ENCODE results near the gene RBM28. TPM values are rescaled to one million over a fixed set of nuclear protein-coding genes. Genes with fewer than 3 reads are reported as not detected.

Gene RBM28
- total RNA-seq, 1 experiment from 2014 or later, result 71.4 TPM

GRCh38 chr7:128353610-128354009 lies 9.9 kb upstream of the RBM28 start:
- TF ChIP-seq CTCF (IDR thresholded peaks at IDR 0.05; ENCODE audit: insufficient read depth in 1 of 2, low read depth in 1 of 2, low read length in 1 of 2, severe bottlenecking in 1 of 2, unreplicated experiment in 1 of 2), result no peak
- no peak overlapping the region for H3K27ac Mint-ChIP-seq (ENCODE audit: unreplicated experiment)
- Histone ChIP-seq H3K4me1 (0 out of 2 replicates have a peak, but pooled peaks cover 2% of the 10 kb centered on the region), H3K27me3 (replicated peaks; ENCODE audit: control insufficient read depth, insufficient read depth, low read length) (no peaks in the 10 kb centered on the region), H3K4me3 (ENCODE audit: low read depth, low read length) (no peak overlapping the region), H3K9me3 (no peaks in the 10 kb centered on the region), H3K36me3 (ENCODE audit: control insufficient read depth, insufficient read depth, low read length) (no peaks in the 10 kb centered on the region)
- no peaks in the 10 kb centered on the region for H3K9me3 Mint-ChIP-seq (ENCODE audit: unreplicated experiment)
- H3K27me3 Mint-ChIP-seq (ENCODE audit: insufficient read depth, unreplicated experiment), result peaks cover 5% of the 10 kb centered on the region
- intact Hi-C loops (cut with micrococcal nuclease; ENCODE audit: unreplicated experiment), result no loop called here
- ChIA-PET POLR2A (no interaction called here), CTCF (no interaction called here)
- peaks cover 7% of the 10 kb centered on the region for H3K36me3 Mint-ChIP-seq (ENCODE audit: insufficient read depth, unreplicated experiment)
- H3K4me3 Mint-ChIP-seq (ENCODE audit: unreplicated experiment), result no peak overlapping the region
- DNase-seq, result no peak
- no TSS peak for BruUV-seq (replicated peaks)
- no peaks in the 10 kb centered on the region for H3K4me1 Mint-ChIP-seq (ENCODE audit: low read depth, unreplicated experiment)

GRCh38 chr7:128353189-128353588 lies 9.5 kb upstream of the RBM28 start:
- ChIA-PET POLR2A (interaction anchor here (0.6 kb wide), 1 partner anchor 50 kb away, joined by 3 read pairs; no protein-coding TSS in a partner anchor), CTCF (interaction anchor here (0.7 kb wide), 1 partner anchor 16 kb away, joined by 3 read pairs; no protein-coding TSS in a partner anchor)
- no peak for TF ChIP-seq CTCF (IDR thresholded peaks at IDR 0.05; ENCODE audit: insufficient read depth in 1 of 2, low read depth in 1 of 2, low read length in 1 of 2, severe bottlenecking in 1 of 2, unreplicated experiment in 1 of 2)
- no peak for DNase-seq
- intact Hi-C loops (cut with micrococcal nuclease; ENCODE audit: unreplicated experiment), result no loop called here
- Mint-ChIP-seq H3K4me1 (ENCODE audit: low read depth, unreplicated experiment) (no peaks in the 10 kb centered on the region), H3K9me3 (ENCODE audit: unreplicated experiment) (no peaks in the 10 kb centered on the region), H3K27me3 (ENCODE audit: insufficient read depth, unreplicated experiment) (peaks cover 6% of the 10 kb centered on the region), H3K4me3 (ENCODE audit: unreplicated experiment) (no peak overlapping the region), H3K27ac (ENCODE audit: unreplicated experiment) (no peak overlapping the region), H3K36me3 (ENCODE audit: insufficient read depth, unreplicated experiment) (peaks cover 7% of the 10 kb centered on the region)
- 0 out of 2 replicates have a peak, but pooled peaks cover 2% of the 10 kb centered on the region for H3K4me1 ChIP-seq
- H3K4me3 ChIP-seq (ENCODE audit: low read depth, low read length), result no peak overlapping the region
- no peaks in the 10 kb centered on the region for H3K36me3 ChIP-seq (ENCODE audit: control insufficient read depth, insufficient read depth, low read length)
- no TSS peak for BruUV-seq (replicated peaks)
- H3K27me3 ChIP-seq (replicated peaks; ENCODE audit: control insufficient read depth, insufficient read depth, low read length), result no peaks in the 10 kb centered on the region; the same call in 1 of the 2 replicates
- no peaks in the 10 kb centered on the region for H3K9me3 ChIP-seq

GRCh38 chr7:128352636-128353035 lies 8.9 kb upstream of the RBM28 start:
- BruUV-seq (replicated peaks), result no TSS peak
- Histone ChIP-seq H3K4me1 (0 out of 2 replicates have a peak, but pooled peaks cover 2% of the 10 kb centered on the region), H3K9me3 (no peaks in the 10 kb centered on the region), H3K4me3 (ENCODE audit: low read depth, low read length) (no peak overlapping the region), H3K27me3 (replicated peaks; ENCODE audit: control insufficient read depth, insufficient read depth, low read length) (no peaks in the 10 kb centered on the region; the same call in 1 of the 2 replicates), H3K36me3 (ENCODE audit: control insufficient read depth, insufficient read depth, low read length) (no peaks in the 10 kb centered on the region)
- H3K9me3 Mint-ChIP-seq (ENCODE audit: unreplicated experiment), result no peaks in the 10 kb centered on the region
- no peaks in the 10 kb centered on the region for H3K4me1 Mint-ChIP-seq (ENCODE audit: low read depth, unreplicated experiment)
- intact Hi-C loops (cut with micrococcal nuclease; ENCODE audit: unreplicated experiment), result no loop called here
- CTCF ChIA-PET, result interaction anchor here (0.7 kb wide), 1 partner anchor 16 kb away, joined by 3 read pairs; no protein-coding TSS in a partner anchor
- POLR2A ChIA-PET, result interaction anchor here (0.6 kb wide), 1 partner anchor 51 kb away, joined by 3 read pairs; no protein-coding TSS in a partner anchor
- TF ChIP-seq CTCF (IDR thresholded peaks at IDR 0.05; ENCODE audit: insufficient read depth in 1 of 2, low read depth in 1 of 2, low read length in 1 of 2, severe bottlenecking in 1 of 2, unreplicated experiment in 1 of 2), result no peak
- H3K36me3 Mint-ChIP-seq (ENCODE audit: insufficient read depth, unreplicated experiment), result peaks cover 7% of the 10 kb centered on the region
- H3K27ac Mint-ChIP-seq (ENCODE audit: unreplicated experiment), result no peak overlapping the region
- DNase-seq, result no peak
- no peak overlapping the region for H3K4me3 Mint-ChIP-seq (ENCODE audit: unreplicated experiment)
- H3K27me3 Mint-ChIP-seq (ENCODE audit: insufficient read depth, unreplicated experiment), result peaks cover 6% of the 10 kb centered on the region

All from Caco-2 (cell line).